Nucleus accumbens (tissue), 56 donors: ENCODE data around the gene GPATCH2L.

Experiments
- DNase-seq, 56 donors: peaks; one replicate each; lab custom pipeline; 2025; lab: John Stamatoyannopoulos, UW

The GPATCH2L gene

DNA sequence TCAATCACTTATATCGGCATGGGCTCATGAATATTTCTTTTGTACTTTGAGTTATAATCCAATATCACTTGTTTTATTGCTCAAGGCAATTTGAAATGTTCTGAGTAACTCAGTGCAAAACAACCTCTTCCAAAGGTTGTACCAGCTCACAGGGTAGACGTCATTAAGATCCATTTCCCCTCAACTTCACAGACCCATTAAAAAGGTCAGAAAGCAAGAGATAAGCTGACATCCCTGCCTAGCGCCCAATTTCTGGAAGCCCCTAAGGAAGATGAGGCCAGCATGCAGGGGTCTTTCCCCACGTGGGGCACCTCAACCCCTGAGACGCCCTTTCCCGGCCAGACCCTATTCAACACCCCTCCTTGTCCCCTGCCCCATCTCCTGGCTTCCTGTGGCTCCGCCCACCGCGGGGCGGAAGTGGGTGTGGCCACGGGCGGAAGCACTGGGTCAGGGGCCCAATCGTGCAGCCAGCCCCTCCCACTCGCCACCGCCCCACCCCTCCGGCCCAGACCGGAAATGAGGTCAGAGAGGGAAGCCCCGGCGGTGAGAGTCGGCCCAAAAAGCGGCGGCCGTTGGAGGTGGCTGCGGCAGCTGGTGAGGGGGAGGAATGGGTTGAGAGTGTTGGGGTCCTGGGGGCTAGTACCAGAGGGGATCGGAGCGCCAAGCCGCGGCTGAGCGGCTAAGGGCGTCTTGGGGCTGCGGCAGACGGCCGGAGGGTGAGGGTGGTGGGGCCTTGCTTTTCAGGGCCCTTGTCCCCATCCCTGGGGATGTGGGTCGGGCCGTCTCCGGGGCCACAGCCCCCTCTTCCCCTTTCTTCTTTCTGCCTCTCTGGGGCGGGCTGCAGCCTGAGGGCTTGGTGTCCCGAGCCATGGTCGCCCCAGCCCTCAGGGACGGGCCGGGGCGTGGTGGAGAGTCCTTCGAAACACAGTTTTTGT, at the start of gene GPATCH2L:
Gene GPATCH2L (plus strand): TSS at position 525 of the 935 bp plus-strand sequence. CDS start 2,442 bp downstream, outside the sequence.
- DNase-seq, result peak; percentile 39 to 98 (median 90)

DNA sequence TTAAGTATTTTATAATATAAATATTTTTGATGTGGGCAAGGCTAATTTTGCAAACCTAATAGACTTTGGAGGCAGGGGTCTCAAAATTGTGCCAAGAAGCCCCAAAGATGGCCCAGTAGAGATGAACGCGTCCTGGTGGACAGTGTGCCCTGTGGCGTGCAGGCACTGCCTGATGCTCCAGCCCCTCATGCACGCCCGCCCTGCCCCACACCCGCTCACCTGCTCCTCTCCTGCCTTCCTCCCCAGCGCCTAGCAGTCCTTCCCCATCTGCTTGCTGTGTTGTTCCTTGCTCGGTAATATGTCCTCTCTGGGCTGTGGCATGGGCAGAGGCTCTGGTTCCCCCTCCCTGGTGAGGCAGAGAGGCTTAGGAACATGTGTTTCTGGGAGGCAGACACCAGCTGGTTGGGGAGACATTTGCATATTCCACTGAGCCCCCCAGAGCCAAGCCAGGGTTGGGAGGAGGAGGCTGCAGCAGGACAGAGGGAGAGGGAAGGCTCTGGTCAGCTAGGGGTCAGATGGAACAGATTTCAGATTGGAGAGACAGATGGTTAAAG, 46.8 kb upstream of the GPATCH2L start:
- DNase-seq, result no peak

DNA sequence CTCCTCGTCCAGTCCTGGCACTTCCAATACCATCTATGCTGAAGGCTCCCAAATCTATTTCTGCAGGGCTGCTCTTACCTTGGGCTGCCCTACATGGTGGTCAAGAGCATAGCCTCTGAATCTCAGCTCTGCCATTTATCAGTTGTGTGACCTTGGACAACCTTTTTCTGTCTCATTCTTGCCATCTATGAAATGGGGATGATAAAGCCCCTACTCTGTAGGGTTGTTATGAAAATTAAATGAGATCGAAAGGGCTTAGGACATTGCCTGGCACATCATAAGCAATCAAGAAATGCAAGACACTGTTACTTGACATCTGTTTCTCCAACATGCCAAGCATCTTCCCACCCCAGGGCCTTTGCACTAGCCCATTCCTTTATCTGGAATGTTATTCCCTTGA, 45.5 kb upstream of the GPATCH2L start:
- DNase-seq, result no peak

DNA sequence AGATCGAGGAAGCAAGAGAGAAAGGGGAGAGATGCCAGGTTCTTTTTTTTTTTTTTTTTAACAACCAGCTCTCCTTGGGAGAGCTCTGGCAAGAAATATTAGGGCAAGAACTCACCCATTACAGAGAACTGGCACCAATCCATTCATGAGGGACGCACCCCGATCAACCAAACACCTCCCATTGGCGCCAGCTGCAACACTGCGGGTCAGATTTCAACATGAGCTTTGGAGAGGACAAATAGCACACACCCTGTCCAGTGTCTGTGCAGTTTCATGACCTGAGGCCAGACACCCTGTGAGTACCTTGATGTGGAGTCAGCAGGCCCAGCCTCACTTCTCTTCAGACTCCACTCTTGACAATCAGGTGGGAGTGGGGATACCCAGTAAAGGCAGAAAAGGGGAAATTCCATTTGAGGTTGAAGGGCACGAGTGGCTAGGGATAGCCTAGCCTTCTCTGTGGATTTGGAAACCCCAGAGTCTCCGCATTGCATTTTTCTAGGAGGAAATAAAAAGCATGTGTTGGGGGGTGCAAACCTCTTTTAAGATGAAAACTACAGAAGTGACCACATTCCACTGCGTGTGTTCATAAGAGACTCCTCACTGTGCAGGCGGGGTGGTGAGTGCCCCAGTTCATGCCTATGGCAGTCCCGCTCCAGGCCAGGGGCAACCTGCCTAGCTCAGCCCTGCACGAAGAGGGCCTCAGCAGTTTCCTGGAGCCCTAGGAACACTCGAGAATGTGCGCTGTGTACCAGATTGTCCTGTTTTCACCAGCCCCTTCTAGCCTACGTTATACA, 42.4 kb upstream of the GPATCH2L start:
- DNase-seq, result no peak

DNA sequence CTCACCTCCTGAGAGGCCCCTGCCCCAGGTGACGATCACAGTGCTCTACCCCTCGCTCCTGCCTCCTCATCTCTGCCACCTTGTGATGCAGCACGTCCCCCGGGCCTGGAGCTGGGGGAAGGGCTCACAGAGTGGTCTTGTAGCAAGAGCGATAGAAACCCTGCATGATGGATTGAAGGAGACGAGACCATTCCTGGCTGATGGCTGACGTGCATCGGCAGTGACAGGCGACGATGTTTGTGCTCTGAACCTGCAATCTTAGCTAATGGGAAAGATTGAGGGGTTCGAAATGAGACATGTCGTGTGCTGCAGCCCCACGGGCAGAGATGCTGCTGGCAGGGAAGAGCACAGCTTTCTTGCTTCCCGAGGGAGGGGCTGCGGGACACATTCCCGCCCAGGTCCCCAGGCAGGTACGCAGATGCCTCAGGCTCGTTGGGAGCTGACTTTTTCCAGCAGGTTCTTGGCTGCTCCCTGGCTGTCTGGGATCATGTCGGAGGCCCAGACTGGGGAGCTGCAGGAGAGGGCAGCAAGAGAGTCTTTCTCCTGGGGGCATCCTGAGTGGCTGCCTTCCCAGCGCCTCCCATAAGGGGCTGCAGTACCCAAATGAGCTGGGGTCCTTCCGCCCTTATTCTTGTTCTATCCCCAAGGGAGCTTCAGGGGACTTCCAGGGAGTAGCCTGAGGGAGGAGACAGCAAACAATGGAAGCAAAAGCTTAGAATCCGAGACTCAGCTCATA, 38.7 kb upstream of the GPATCH2L start:
- no peak for DNase-seq

DNA sequence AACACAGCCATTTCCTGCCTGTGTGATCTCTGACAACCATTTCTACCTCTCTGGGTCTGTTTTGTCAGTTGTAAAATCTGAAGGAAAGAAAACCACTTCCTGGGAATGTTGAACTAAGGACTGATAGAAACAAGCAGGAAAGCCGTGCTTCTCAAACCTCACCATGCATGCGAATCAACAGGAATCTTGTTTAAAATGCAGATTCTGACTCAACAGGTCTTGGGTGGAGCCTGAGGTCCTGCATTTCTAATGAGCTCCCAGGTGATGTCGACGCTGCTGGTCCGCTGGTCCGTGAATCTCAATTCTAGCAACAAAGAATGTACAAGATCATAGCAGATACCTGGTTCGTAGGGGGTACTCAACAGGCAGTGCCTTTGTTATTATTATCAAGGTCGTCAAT, 38.0 kb upstream of the GPATCH2L start:
- DNase-seq, result no peak

DNA sequence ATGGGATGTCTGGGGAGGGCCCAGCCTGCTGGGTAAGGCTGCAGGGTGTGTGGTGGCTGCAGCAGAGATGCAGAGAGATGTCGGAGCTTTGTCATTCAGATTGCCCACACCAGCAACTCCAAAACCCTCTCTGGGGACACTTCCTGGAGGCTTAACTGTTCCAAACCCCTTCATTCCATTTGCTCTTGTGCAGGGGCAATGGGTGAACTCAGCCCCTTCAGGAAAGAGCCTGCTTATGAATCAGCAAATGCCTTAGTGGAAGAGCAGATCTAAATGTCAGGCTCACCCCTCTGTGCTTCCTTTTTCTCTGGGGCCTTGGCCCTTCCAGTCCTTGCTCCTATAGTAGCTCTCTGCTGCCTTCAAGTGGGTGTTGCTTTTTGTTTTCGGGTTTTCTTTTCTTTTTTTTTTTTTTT, 36.7 kb upstream of the GPATCH2L start:
- no peak for DNase-seq

DNA sequence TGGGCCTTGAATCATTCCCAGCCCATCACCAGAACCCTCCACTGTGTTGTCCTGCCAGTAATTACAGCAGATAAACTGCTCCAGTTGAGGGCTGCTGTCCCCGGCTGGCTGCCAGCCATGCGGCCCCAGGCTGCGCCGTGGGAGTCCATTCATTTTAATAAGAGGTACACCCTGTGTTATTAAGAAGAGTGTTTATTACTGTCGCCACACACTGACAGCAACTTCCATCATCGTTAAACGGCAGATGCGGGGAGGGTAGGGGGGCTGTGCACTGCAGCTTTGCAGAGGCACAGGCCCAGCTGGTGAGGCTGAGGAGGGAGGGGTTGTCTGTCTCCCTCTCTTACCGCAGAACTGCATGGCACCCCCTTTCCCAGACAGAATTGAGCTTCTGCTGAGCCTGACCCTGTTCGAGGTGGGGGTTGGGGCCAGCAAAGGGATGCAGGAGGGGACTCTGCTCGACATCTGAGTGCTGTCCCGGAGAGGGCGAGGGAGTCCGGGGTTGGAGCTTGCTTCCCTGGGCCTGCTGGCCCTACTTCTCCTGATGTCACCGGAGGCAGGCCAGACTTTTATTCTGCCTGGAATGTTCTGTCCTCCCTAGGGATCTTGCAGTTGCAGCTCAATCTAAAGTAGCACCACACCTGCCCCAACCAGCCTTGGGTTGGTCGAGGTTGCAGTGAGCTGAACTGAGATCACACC, 33.8 kb upstream of the GPATCH2L start:
- DNase-seq, result no peak

DNA sequence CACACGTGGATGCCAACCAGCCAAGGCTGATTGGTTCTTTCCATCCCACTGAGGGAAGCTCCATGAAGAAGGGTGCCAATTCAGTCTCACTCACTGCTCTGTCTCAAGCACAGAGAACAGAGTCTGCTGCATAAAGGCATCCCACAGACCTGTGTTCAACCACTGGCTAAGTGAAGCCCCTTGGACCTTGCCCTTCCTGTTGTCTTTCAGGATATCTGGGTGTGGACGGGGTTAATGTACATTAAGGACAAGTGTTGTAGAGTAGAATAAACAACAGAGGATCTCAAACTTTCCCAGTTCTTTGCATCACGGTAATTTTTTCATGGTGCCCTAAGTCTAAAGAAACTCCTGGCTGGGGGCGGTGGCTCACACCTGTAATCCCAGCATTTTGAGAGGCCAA, 33.1 kb upstream of the GPATCH2L start:
- DNase-seq, result no peak

DNA sequence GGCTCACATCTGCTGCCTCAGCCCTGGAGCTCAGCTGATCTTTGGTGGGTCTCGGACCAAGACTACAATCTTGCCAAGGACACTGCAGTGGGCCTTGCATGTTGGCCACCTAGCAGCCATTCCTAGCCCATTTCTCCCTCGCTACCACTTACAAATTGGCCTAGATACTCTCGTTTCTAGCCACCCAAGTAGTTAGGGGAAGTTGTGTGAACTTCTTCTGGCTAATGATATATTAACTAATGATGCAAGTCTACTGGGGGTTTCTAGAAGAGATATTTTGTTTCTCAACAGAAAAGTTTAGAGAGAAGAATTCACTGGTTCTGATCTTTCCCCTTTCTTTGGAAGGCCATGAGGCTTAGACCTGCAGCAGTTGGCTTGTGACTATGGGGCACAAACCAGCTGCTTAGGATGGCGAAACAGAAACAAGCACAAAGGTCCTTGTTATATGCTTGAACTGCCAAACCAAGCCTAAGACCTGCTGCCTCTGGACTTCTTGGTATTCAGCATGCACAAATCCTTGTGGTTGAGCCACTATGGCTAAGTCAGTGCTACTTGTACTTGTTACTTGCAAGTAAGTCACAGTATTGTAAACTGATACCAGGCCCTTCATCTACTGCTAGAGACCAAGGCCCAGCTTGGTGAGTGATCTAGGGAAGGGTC, 30.5 kb upstream of the GPATCH2L start:
- no peak for DNase-seq

DNA sequence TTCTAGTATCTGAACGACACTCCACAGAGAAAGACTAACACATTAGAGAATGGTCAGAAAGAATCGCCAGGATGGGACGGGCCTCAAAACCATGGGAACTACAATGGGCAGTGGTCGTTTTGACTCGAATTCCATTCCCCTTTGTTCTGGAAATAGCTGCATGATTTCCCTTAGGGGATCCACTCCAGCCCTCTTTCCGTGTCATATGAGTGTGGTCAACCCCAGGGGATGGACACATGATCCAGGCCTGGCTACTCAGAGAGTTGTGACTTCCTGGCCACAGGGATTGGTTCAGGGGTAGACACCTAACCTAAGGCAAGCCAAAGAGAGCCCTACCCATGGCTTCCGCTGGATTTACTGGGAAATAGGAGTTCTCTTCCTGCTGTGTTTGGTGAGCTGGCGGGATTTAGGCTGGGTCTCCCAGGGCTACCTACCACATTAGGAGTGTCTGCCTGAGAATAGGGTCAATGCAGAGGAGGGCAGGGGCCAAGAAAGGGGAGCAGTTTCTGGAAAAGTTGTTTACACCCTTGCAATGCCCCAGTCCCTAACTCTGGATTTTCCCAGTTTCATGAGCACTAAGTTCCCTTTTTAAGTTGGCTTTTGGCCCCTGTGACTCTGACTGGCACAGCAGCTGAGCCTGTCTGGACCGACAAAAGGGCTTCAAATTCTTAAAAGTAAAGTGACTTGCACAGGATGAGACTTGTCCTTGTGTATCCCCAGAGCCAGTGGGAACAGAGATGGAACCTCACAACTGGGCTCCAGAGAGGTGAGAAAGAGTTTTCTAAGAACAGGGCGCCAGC, 28.1 kb upstream of the GPATCH2L start:
- DNase-seq, result no peak

DNA sequence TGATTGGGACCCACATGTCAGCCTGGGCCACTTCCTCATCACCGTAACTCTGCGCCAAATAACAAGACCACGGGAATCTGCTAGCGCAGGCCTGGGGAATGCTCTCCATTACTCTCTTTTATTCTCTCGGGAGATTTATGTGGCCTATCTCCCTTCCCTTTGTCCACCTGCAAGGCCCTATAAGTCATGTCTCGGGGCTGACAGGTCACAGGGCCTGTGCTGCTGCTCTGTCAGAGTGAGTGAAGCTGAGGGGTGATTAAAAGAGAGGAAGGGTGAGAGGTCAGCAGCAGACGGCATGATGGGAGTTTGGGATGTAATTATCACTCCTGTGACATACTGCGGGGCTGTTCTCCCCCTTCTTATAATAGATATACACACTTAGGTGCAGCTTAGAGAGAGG, 26.2 kb upstream of the GPATCH2L start:
- no peak for DNase-seq

DNA sequence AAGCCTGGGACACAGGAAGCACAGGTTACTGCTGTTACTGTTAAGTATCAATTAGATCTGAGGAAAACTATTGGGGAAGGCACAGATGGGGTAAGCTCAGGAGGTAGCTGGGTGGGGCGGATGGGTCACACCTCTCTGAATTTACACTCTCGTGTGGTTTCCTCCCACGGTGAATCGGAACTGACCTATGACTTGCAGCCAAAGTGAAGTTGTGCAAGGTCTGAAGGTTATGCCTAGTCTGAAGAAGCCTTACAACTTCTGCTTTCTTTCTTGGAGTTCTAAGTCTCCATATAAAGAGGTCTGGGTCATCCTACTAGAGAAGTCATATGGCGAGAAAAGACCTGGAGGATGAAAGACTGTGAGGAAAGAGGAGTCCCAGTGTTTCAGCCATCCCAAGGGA, 25.6 kb upstream of the GPATCH2L start:
- DNase-seq, result no peak

DNA sequence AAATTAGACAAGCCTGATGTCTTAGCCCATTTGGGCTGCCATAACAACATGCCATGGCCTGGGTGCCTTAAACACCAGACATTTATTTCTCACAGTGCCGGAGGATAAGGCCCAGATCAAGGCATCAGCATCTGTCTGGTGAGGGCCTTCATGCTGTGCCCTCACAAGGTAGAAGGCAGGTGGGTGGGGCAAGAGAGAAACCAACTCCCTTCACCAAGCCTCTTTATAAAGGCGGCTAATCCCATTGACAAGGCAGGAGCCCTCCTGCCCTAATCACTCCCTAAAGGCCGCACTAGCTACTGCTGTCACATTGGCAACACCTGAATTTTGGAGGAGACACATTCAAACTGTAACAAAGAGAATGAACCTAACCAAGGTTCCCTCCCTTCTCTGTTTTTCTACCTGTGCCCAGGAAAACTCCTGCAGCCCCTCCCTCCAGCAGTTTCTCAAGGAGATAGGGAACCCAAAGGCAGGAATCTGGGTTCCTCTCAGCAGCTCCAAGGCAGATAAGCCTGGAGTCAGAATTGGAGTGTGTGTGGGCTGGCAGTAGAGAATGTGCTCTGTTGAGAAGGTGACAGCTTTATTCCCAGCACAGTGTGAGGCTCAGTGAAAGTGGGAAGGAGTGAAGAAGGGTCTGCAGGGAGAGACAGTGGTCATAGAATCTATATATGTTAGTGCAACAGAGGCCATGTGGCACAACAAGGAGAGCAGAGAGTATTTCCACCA, 21.7 kb upstream of the GPATCH2L start:
- DNase-seq, result peak in 2 of 56 donors; percentile 1 to 15

DNA sequence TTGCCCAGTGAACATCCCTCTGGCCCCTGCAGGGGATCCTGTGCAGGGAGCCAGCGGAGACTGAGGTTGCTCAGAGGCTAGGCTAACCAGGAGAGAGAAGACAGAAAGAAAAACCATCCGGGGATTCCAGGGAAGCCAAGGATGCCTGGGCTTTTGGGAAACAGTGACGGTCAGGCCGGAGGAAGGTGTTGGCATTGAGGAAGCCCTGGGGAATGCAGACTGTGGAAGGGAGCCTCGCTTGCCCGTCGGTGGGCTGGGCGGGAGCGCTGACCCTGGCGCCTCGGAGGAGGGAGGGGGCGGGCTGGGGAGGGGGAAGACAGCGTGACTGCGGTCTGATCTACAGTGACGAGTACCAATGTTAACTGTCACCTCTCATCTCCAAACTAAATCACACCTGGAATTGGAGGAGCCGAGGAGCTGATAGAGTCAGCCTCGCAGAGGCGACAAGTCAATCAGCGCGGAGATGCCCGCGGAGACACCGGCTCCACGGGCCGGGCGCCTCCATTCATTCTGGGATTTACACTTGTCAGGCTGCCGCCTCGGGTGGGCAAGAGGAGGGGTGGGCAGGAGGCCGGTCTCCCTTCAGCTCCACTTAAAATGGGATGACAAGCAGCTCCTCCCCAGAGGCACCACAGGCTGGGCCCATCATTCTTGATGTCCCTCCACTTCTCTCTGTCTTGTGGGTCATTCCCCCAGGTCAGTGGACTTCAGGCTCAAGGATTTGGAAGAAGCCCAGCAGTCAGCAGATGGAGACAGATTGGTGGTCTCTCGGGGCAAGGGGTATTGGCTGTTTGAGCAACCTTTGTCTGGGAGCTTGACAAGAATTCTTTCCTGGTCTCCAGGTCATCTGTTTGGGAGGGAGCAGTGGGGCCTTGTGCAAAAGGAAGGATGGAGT, 20.4 kb upstream of the GPATCH2L start:
- no peak for DNase-seq

DNA sequence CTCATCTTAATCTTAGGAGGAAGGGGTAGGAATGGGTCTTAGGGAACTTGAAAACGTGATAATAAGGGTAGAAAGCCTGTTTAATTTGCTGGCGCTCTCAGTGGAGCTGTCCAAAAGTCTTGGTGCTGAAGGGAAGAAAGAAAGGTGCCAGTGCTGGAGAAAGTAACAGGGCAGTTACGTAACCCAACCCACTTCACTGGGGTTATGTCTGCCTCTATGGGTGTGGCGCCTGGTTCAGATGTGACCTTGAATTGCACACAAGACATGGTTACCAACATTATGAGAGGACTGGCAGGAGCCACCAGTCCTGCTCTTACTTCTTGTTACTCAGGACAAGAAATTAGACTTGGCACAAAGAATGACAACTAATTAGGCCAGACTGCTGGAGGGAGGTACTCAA, 18.6 kb upstream of the GPATCH2L start:
- no peak for DNase-seq

DNA sequence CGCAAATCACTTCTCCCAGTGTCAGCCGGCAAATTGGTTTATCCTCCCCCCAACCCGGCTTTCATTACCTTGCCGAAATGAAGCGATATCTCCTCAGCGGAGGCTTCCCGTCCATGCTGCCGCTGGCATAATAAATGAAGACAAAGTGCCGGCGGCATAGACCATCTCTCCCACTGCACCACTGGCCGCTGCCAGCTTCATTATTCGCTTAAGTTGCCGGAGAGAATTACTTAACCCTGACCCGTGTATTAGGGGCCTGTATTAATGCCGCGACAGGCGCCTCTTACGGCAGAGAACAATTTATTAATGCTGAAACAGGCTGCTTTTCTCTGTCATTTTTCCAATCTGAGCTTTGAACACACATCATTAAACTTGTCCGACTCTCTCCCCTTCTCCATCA, 17.5 kb upstream of the GPATCH2L start:
- no peak for DNase-seq
